Measurements from ENCODE around the gene ROBO4. TPM values are rescaled to one million over a fixed set of nuclear protein-coding genes. Genes with fewer than 3 reads are reported as not detected.

The ROBO4 gene
- total RNA-seq, 2 experiments from 2014 or later: not detected

DNA sequence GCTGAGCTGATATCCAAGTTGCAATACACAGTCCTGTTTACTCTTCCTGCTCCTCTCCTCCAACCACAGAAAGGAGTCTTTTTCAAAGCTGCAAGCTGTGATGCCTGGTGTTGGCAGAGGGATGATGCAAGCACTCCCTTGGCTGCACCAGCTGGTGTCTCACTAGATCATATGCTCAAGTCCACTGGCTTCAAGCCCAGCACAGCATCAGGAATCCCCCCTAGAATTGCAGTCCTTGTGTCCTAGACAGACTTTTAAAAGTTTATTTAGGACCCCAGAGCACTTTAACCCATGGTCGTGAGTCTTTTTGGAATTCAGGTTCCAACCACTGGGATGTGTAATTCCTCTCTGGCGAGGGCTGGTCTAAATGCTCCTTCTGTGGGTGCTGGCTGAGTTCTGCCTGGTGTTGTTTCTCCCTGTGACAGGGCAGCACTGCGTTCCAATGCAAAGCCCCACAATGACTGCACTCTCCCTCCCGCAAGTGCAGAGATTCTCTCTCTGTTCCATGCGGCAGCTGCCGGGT lies 19.5 kb upstream of the ROBO4 start:
- intact Hi-C loops (cut with micrococcal nuclease): no loop called here
- no peak overlapping the region for H3K27ac Mint-ChIP-seq
- CTCF ChIA-PET: interaction anchor here (2.1 kb wide), 1 partner anchor 225 kb away, joined by 6 read pairs; no protein-coding TSS in a partner anchor
- H3K4me1 Mint-ChIP-seq (ENCODE audit: low read depth): peaks cover 3% of the 10 kb centered on the region
- H3K27me3 Mint-ChIP-seq (ENCODE audit: low read depth): no peaks in the 10 kb centered on the region
- DNase-seq: no peak
- no peaks in the 10 kb centered on the region for H3K36me3 Mint-ChIP-seq (ENCODE audit: low read depth)
- peaks cover 6% of the 10 kb centered on the region for H3K9me3 Mint-ChIP-seq
- H3K4me3 Mint-ChIP-seq: no peak overlapping the region

DNA sequence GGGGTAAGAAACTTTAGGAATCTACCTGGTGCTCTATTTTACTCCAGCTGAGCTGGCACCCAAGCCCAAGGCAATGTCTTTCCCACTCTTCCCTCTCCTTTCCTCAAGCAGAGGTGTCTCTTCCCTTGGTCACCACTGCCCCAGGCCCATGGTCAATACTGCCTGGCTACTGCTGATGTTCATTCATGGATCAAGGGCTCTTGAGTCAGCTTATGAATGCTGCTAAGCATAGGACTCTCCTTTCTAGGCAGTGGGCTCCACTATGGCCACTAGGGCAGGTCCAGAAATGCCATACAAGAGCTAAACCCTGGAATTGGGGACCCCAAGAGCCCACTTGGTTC lies 18.7 kb upstream of the ROBO4 start:
- Mint-ChIP-seq H3K4me1 (ENCODE audit: low read depth) (peaks cover 3% of the 10 kb centered on the region), H3K4me3 (no peak overlapping the region), H3K27ac (no peak overlapping the region), H3K36me3 (ENCODE audit: low read depth) (peaks cover 4% of the 10 kb centered on the region), H3K27me3 (ENCODE audit: low read depth) (no peaks in the 10 kb centered on the region), H3K9me3 (peaks cover 12% of the 10 kb centered on the region)
- intact Hi-C loops (cut with micrococcal nuclease): no loop called here
- CTCF ChIA-PET: interaction anchor here (0.6 to 2.1 kb wide), 3 partner anchors 76 to 226 kb away, joined by 3 to 6 read pairs (median 3); no protein-coding TSS in a partner anchor
- DNase-seq: no peak

DNA sequence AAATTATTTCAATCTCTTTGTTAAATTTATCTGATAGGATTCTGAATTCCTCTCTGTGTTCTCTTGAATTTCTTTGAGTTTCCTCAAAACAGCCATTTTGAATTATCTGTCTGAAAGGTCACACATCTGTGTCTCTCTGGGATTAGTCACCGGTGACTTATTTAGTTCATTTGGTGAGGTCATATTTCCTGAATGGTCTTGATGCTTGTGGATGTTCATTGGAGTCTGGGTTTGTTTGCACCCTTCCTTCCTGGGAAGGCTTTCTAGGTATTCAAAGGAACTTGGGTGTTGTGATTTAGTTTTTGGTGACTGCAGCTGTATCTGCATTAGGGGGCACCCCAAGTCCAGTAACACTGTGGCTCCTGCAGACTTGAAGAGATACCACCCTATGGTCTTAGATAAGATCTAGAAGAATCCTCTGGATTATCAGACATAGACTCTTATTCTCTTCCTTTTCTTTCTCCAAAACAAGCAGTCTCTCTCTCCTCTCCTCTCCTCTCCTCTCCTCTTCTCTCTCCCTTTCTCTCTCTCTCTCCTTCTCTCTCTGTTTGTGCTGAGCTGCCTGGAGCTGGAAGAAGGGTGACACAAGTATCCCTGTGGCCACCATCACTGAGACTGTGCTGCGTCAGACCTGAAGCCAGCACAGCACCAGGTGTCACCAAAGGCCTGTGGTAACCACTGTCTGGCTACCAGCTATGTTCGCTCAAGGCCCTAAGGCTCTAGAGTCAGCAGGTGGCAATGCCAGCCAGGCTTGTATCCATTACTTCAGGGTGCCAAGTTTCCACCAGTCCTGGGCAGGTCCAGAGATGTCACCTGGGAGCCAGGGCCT lies 18.1 kb upstream of the ROBO4 start:
- peaks cover 12% of the 10 kb centered on the region for H3K9me3 Mint-ChIP-seq
- intact Hi-C loops (cut with micrococcal nuclease): no loop called here
- H3K27ac Mint-ChIP-seq: no peak overlapping the region
- peaks cover 4% of the 10 kb centered on the region for H3K36me3 Mint-ChIP-seq (ENCODE audit: low read depth)
- H3K27me3 Mint-ChIP-seq (ENCODE audit: low read depth): no peaks in the 10 kb centered on the region
- no peak overlapping the region for H3K4me3 Mint-ChIP-seq
- peaks cover 2% of the 10 kb centered on the region for H3K4me1 Mint-ChIP-seq (ENCODE audit: low read depth)
- DNase-seq: no peak
- CTCF ChIA-PET: interaction anchor here (0.6 to 2.1 kb wide), 4 partner anchors 77 to 227 kb away, joined by 3 to 6 read pairs (median 3); no protein-coding TSS in a partner anchor

DNA sequence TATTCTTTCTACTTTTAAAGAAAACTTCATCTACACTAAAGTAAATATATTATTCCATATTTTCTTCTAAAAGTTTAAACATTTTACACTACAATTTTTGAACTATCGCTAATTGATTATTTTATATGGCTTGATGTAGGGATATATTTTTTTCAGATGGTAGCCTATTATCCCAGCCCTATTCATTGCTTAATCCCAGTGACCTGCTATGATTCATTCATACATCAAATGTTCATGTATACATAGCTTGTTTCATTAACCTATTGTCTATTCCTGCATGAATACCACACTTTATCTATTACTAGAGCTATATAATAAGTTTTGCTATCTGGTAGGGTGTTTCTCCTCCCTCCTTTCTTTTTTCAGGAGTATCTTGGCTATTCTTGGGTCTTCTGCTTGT lies 5.0 kb upstream of the ROBO4 start:
- Mint-ChIP-seq H3K9me3 (no peaks in the 10 kb centered on the region), H3K4me3 (no peak overlapping the region), H3K4me1 (ENCODE audit: low read depth) (peaks cover 3% of the 10 kb centered on the region), H3K27me3 (ENCODE audit: low read depth) (peaks cover 7% of the 10 kb centered on the region), H3K36me3 (ENCODE audit: low read depth) (no peaks in the 10 kb centered on the region), H3K27ac (no peak overlapping the region)
- CTCF ChIA-PET: interaction anchor here (0.7 to 0.9 kb wide), 2 partner anchors 11 to 500 kb away, joined by 3 read pairs; no protein-coding TSS in a partner anchor
- intact Hi-C loops (cut with micrococcal nuclease): no loop called here
- no peak for DNase-seq

DNA sequence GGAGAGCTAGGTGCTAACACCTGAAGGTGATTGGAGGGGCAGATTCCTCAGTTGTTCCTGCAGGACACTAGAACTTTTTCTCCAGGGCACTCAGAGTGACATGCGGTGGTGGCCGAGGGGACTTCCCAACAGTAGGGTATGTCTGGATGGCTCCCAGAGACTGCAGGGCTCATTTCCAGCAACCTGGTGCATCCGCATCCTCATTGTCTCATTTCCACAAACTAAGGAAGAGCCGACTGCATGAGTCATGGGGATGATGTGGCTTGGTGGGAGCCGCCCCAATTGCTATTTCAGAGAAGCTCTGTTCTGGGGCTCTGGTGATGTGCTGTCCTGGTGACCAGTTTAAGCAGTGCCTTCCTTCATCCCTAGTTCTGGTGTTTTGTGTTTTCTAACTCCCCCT lies 2.8 kb upstream of the ROBO4 start:
- intact Hi-C loops (cut with micrococcal nuclease): no loop called here
- DNase-seq: no peak
- no peak overlapping the region for H3K27ac Mint-ChIP-seq
- H3K27me3 Mint-ChIP-seq (ENCODE audit: low read depth): peaks cover 10% of the 10 kb centered on the region
- CTCF ChIA-PET: no interaction called here
- H3K9me3 Mint-ChIP-seq: no peaks in the 10 kb centered on the region
- H3K4me3 Mint-ChIP-seq: no peak overlapping the region
- no peaks in the 10 kb centered on the region for H3K36me3 Mint-ChIP-seq (ENCODE audit: low read depth)
- H3K4me1 Mint-ChIP-seq (ENCODE audit: low read depth): peaks cover 6% of the 10 kb centered on the region

DNA sequence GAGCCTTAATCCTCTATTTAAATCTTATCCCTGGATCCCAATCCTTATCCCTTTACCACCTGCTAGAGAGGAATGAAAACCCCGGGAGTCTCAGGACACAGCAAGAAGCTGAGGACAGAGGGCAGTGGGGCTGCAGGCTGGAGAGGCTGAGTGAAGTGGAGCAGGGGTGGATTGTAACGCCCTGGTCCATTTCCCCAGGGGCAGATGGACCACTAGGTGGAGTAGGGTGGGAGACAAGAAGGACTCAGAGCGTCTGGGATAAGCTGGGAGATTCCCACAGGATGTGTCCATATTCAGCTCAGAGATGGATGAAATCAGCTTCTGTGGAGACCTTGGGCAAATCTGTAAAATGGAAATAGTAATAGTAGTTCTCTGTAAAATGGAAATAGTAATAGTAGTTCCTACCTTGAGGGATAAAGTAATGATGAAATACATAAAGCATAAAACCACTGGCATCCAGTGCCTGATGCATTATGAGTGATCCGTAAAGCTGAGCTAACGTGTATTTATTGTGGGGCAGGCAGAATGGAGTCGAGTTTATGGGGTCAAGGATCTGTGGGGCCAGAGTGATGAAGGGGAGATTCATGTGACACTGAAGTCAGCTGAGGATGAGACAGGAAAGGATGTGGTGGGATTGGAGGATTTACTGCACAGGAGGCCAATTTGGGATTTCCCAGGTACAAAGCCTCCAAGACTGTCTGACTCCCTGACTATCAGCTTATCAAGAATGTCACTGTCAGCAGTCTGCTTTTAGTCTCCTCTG lies 1.9 kb upstream of the ROBO4 start:
- H3K4me3 Mint-ChIP-seq: no peak overlapping the region
- DNase-seq: no peak
- intact Hi-C loops (cut with micrococcal nuclease): no loop called here
- H3K27me3 Mint-ChIP-seq (ENCODE audit: low read depth): peaks cover 8% of the 10 kb centered on the region
- H3K27ac Mint-ChIP-seq: no peak overlapping the region
- no peaks in the 10 kb centered on the region for H3K9me3 Mint-ChIP-seq
- no peaks in the 10 kb centered on the region for H3K36me3 Mint-ChIP-seq (ENCODE audit: low read depth)
- peaks cover 6% of the 10 kb centered on the region for H3K4me1 Mint-ChIP-seq (ENCODE audit: low read depth)
- CTCF ChIA-PET: interaction anchor here (0.8 kb wide), 1 partner anchor 11 kb away, joined by 3 read pairs; no protein-coding TSS in a partner anchor

DNA sequence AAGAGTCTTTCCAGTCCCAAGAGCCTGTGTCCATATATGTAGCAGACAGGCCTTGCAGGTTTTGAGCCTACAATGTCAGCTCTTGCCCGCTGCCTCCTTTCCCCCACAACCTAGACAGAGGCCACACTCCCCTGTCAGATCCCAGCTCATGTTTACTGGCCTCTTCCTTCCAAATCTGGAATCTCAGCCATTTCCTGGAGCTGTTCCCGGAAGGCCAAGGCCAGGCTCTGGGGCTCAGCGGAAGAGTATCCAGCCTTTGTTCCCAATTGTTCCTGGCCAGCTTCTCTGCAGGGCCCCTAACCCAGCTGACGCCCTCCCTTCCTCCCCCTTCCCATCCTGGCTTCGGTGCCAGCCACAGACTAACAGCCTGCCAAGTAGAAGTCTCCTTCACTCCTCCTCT lies 1.0 kb upstream of the ROBO4 start:
- intact Hi-C loops (cut with micrococcal nuclease): no loop called here
- Mint-ChIP-seq H3K4me3 (no peak overlapping the region), H3K27ac (no peak overlapping the region), H3K9me3 (no peaks in the 10 kb centered on the region), H3K4me1 (ENCODE audit: low read depth) (peaks cover 6% of the 10 kb centered on the region), H3K27me3 (ENCODE audit: low read depth) (peaks cover 7% of the 10 kb centered on the region), H3K36me3 (ENCODE audit: low read depth) (no peaks in the 10 kb centered on the region)
- DNase-seq: no peak
- CTCF ChIA-PET: interaction anchor here (1.2 kb wide), 2 partner anchors 14 kb away, joined by 3 read pairs; no protein-coding TSS in a partner anchor

DNA sequence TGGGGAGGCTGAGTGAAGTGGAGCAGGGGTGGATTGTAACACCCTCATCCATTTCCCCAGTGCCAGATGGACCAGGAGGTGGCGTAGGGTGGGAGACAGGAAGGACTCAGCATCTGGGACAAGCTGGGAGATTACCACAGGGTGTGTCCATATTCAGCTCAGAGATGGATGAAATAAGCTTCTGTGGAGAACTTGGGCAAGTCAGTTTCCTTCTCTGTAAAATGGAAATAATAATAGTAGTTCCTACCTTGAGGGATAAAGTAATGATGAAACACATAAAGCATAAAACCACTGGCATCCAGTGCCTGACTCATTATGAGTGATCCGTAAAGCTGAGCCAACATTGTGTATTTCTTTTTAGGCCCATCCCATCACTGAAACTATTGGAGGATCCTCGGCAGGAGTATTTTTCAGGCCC lies 607 bp upstream of the ROBO4 start:
- H3K36me3 Mint-ChIP-seq (ENCODE audit: low read depth): no peaks in the 10 kb centered on the region
- DNase-seq: no peak
- H3K4me3 Mint-ChIP-seq: no peak overlapping the region
- H3K27ac Mint-ChIP-seq: no peak overlapping the region
- peaks cover 7% of the 10 kb centered on the region for H3K27me3 Mint-ChIP-seq (ENCODE audit: low read depth)
- peaks cover 6% of the 10 kb centered on the region for H3K4me1 Mint-ChIP-seq (ENCODE audit: low read depth)
- no peaks in the 10 kb centered on the region for H3K9me3 Mint-ChIP-seq
- CTCF ChIA-PET: interaction anchor here (1.2 kb wide), 2 partner anchors 14 kb away, joined by 3 read pairs; no protein-coding TSS in a partner anchor
- intact Hi-C loops (cut with micrococcal nuclease): no loop called here

DNA sequence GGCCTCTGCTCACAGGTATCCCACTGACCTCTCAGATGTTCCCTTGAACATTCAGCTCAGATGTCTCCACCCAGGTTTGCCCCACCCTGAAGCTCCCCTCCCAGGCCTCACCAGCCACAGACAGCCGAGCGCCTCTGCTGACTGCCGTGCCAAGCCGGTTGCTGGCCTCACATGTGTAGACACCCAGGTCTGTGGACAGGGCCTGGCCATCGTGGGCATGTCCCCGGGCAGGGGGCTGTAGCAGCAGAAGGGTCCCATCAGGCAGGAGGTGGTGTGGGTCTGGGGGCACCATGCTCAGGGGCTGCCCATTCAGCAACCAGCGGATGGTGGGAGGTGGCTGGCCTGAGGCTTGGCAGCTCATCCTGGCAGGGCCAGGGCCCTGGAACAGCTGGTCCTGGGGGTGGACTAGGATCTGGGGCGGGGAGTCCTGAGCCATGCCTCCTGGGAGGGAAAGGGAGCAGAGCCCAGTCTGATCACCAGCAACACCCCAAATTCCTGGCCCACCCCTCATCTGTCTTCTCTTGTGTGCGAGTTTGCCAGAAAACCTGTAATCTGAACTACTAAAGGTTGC lies 759 bp downstream of the ROBO4 start:
- no peak for DNase-seq
- intact Hi-C loops (cut with micrococcal nuclease): no loop called here

DNA sequence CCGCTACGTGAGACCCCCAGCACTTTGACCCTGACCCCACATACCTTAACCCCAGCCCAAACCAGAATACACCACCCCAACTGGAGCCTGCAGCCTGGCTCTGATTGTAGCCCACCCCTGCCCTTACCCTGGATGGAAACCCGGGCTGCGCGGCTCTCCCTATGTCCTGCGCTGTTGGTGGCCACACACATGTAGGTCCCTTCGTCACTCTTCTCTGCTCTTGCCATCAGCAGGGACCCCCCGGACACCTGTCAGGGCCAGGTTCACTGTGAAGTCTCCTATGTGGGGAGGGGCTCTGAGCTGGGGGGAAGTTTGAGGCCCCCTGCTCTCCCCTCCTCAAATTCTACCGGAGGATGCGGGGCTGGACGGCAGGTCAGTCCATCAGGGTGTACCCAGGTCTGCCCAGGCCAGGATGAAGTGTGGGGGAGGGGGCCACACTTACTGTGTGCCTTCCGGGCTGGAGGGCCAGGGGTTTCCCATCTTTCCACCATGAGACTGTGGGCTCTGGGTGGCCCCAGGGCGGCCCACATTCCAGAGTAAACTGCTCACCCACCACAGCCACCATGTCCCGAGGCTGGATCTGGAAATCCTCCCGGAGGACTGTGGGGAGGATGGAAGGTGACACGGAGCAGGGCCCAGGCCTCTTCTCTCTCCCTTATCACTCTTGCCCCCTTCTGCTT lies 1.5 kb downstream of the ROBO4 start:
- Mint-ChIP-seq H3K27me3 (ENCODE audit: low read depth) (peaks cover 6% of the 10 kb centered on the region), H3K4me1 (ENCODE audit: low read depth) (peaks cover 8% of the 10 kb centered on the region), H3K36me3 (ENCODE audit: low read depth) (no peaks in the 10 kb centered on the region), H3K4me3 (no peak overlapping the region), H3K27ac (no peak overlapping the region), H3K9me3 (no peaks in the 10 kb centered on the region)
- DNase-seq: no peak
- CTCF ChIA-PET: no interaction called here
- intact Hi-C loops (cut with micrococcal nuclease): no loop called here

More for the DNA sequence above, 759 bp downstream of the ROBO4 start:
- peaks cover 7% of the 10 kb centered on the region for H3K27me3 Mint-ChIP-seq (ENCODE audit: low read depth)
- no peak overlapping the region for H3K4me3 Mint-ChIP-seq
- H3K9me3 Mint-ChIP-seq: no peaks in the 10 kb centered on the region
- no peak overlapping the region for H3K27ac Mint-ChIP-seq
- CTCF ChIA-PET: no interaction called here
- H3K4me1 Mint-ChIP-seq (ENCODE audit: low read depth): peaks cover 8% of the 10 kb centered on the region
- no peaks in the 10 kb centered on the region for H3K36me3 Mint-ChIP-seq (ENCODE audit: low read depth)

DNA sequence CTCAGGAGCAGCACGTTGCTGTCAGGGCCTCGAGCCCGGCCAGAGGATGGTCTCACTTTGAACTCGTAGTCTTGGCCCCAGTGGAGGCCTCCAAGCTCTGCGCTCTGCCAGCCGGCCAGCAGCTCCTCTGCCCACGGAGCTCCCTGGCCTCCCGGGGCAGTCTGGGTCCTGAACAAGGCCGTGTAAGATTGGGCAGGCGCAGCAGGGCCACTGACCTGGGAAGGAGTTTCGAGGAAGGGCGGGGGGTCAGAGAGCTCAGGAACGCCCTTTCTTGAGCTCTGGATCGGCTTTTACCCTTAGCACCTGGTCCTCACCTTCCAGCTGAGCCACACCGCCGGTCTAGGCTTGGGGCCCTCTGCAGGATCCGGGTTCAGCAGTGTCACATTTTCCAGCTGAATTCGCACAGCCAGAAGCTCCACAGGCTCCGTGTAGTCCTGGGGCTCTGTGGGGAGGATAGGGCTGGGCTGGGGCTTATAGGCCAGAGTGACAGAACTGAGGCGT lies 2.1 kb downstream of the ROBO4 start:
- Mint-ChIP-seq H3K27ac (no peak overlapping the region), H3K4me3 (no peak overlapping the region), H3K36me3 (ENCODE audit: low read depth) (no peaks in the 10 kb centered on the region), H3K27me3 (ENCODE audit: low read depth) (peaks cover 6% of the 10 kb centered on the region), H3K9me3 (no peaks in the 10 kb centered on the region), H3K4me1 (ENCODE audit: low read depth) (peaks cover 8% of the 10 kb centered on the region)
- intact Hi-C loops (cut with micrococcal nuclease): no loop called here
- no peak for DNase-seq
- CTCF ChIA-PET: no interaction called here

Measured in activated naive CD4-positive, alpha-beta T cell treated with anti-CD3 and anti-CD28 coated beads for 36 hours (primary cell).